CD4-positive, alpha-beta memory T cell (primary cell): ENCODE data around the gene UCHL1. TPM values are rescaled to one million over a fixed set of nuclear protein-coding genes. Genes with fewer than 3 reads are reported as not detected.

Experiments
- CTCF ChIA-PET: fragments of 350-600 bp; sonication (Branson Sonifier 250); formaldehyde crosslinking; loops from one replicate; lab custom pipeline; 2021; ENCODE audit warnings: inconsistent platforms; ENCODE audit not compliant: partially characterized antibody; lab: Charles Lee
- POLR2A ChIA-PET: fragments of 350-600 bp; sonication (Branson Sonifier 250); formaldehyde crosslinking; loops from one replicate; lab custom pipeline; 2021; ENCODE audit not compliant: partially characterized antibody; lab: Charles Lee
- DNase-seq, 5 donors: peaks; one replicate each; pipeline versions ENCODE4 v3.0.0 to v3.0.0-alpha.2; 2020 to 2022; ENCODE audit warnings: mixed read lengths in 1 of 5
- H3K27ac ChIP-seq: one replicate; pipeline ENCODE4 v1.7.0; 2013; ENCODE audit warnings: low read depth, low read length
- H3K27me3 ChIP-seq: 2 replicates; pipeline ENCODE4 v1.7.0; 2013; ENCODE audit warnings: mild to moderate bottlenecking, low read length, moderate library complexity; ENCODE audit not compliant: insufficient read depth
- H3K36me3 ChIP-seq: 2 replicates; pipeline ENCODE4 v1.7.0; 2013; ENCODE audit warnings: mild to moderate bottlenecking, low read length, moderate library complexity; ENCODE audit not compliant: insufficient read depth
- H3K4me1 ChIP-seq: 2 replicates; pipeline ENCODE4 v1.7.0; 2013; ENCODE audit warnings: mild to moderate bottlenecking, low read length, moderate library complexity; ENCODE audit not compliant: insufficient read depth
- H3K4me3 ChIP-seq, 2 donors: one replicate each; pipeline ENCODE4 v1.7.0; 2013; ENCODE audit warnings: low read length in 2 of 2, mild to moderate bottlenecking in 1 of 2
- H3K9me3 ChIP-seq, 2 donors: one replicate each; pipeline ENCODE4 v1.7.0; 2013; ENCODE audit warnings: low read length in 2 of 2, control low read depth in 1 of 2; ENCODE audit not compliant: control insufficient read depth in 1 of 2
- H3K27ac Mint-ChIP-seq, 7 donors: one replicate each; pipeline ENCODE4 v1.8.0; 2020 to 2021; ENCODE audit warnings: mixed read lengths in 7 of 7, mild to moderate bottlenecking in 6 of 7, inconsistent platforms in 3 of 7, moderate library complexity in 3 of 7
- H3K27me3 Mint-ChIP-seq, 2 donors: one replicate each; pipeline ENCODE4 v1.8.0; 2020 to 2021; ENCODE audit warnings: mixed read lengths in 2 of 2
- H3K36me3 Mint-ChIP-seq, 2 donors: one replicate each; pipeline ENCODE4 v1.8.0; 2020 to 2021; ENCODE audit warnings: mixed read lengths in 2 of 2, inconsistent platforms in 1 of 2, mild to moderate bottlenecking in 1 of 2
- H3K4me1 Mint-ChIP-seq, 4 donors: one replicate each; pipeline ENCODE4 v1.8.0; 2020 to 2021; ENCODE audit warnings: mixed read lengths in 4 of 4, mild to moderate bottlenecking in 1 of 4
- H3K4me3 Mint-ChIP-seq, 8 donors: one replicate each; pipeline ENCODE4 v1.8.0; 2020 to 2021; ENCODE audit warnings: mixed read lengths in 8 of 8, mild to moderate bottlenecking in 7 of 8, moderate library complexity in 6 of 8, inconsistent platforms in 3 of 8
- H3K9me3 Mint-ChIP-seq, 8 donors: one replicate each; pipeline ENCODE4 v1.8.0; 2020 to 2021; ENCODE audit warnings: mixed read lengths in 8 of 8, mild to moderate bottlenecking in 5 of 8, inconsistent platforms in 3 of 8, moderate library complexity in 1 of 8
- intact Hi-C: fragments of 100-400 bp; cut with micrococcal nuclease; formaldehyde crosslinking; loops from one replicate; pipeline ENCODE4 v1.15.1; 2023
- polyA plus RNA-seq, 2 donors: library from polyadenylated mRNA; unstranded; fragments of 300-500 nt; fragmentation: Illumina TruSeq; gene quantifications; one replicate each; pipeline ENCODE4 v1.2.3, GENCODE V29; 2021
- total RNA-seq, 2 experiments: library from RNA; stranded (reverse); gene quantifications; one replicate each; pipeline ENCODE4 v1.2.3, GENCODE V29; 2021

The UCHL1 gene
- total and polyA plus RNA-seq, 4 experiments from 2014 or later = 0.41 TPM; not detected in 3

GRCh38 chr4:41258783-41259182 lies 2.1 kb downstream of the UCHL1 start:
- H3K4me1 Mint-ChIP-seq = peaks cover 7 to 14% (median 7%) of the 10 kb centered on the region in 4 donors
- H3K4me3 Mint-ChIP-seq = no peak overlapping the region
- Histone ChIP-seq H3K36me3 (no peaks in the 10 kb centered on the region), H3K27me3 (peaks cover 4% of the 10 kb centered on the region), H3K4me3 (no peak overlapping the region), H3K27ac (no peak overlapping the region), H3K4me1 (no peaks in the 10 kb centered on the region), H3K9me3 (no peaks in the 10 kb centered on the region)
- peaks cover 0 to 5% (median 0%) of the 10 kb centered on the region in 8 donors for H3K9me3 Mint-ChIP-seq
- intact Hi-C loops = no loop called here
- no peak overlapping the region for H3K27ac Mint-ChIP-seq
- no peaks in the 10 kb centered on the region for H3K36me3 Mint-ChIP-seq
- POLR2A ChIA-PET = no interaction called here
- CTCF ChIA-PET = interaction anchor here (0.9 kb wide), 2 partner anchors 11 to 22 kb away, joined by 3 to 4 read pairs; no protein-coding TSS in a partner anchor
- DNase-seq = no peak
- peaks cover 36 to 39% of the 10 kb centered on the region in 2 donors for H3K27me3 Mint-ChIP-seq

GRCh38 chr4:41260116-41260733 lies 3.5 kb downstream of the UCHL1 start:
- intact Hi-C loops = no loop called here
- H3K4me1 Mint-ChIP-seq = peaks cover 7 to 14% (median 7%) of the 10 kb centered on the region in 4 donors
- no peak for DNase-seq
- peaks cover 4% of the 10 kb centered on the region for H3K27me3 ChIP-seq
- peaks cover 0 to 2% (median 0%) of the 10 kb centered on the region in 8 donors for H3K9me3 Mint-ChIP-seq
- no peaks in the 10 kb centered on the region for H3K36me3 Mint-ChIP-seq
- ChIA-PET POLR2A (no interaction called here), CTCF (no interaction called here)
- H3K9me3 ChIP-seq = no peaks in the 10 kb centered on the region
- peaks cover 34 to 42% of the 10 kb centered on the region in 2 donors for H3K27me3 Mint-ChIP-seq
- H3K36me3 ChIP-seq = no peaks in the 10 kb centered on the region
- H3K27ac ChIP-seq = no peak overlapping the region
- H3K4me3 Mint-ChIP-seq = no peak overlapping the region
- H3K27ac Mint-ChIP-seq = no peak overlapping the region
- H3K4me1 ChIP-seq = no peaks in the 10 kb centered on the region
- no peak overlapping the region for H3K4me3 ChIP-seq

GRCh38 chr4:41262198-41262597 lies 5.5 kb downstream of the UCHL1 start:
- Mint-ChIP-seq H3K4me1 (peaks cover 6 to 8% (median 6%) of the 10 kb centered on the region in 4 donors), H3K4me3 (no peak overlapping the region), H3K36me3 (no peaks in the 10 kb centered on the region), H3K27me3 (peaks cover 23 to 32% of the 10 kb centered on the region in 2 donors), H3K9me3 (peaks cover 0 to 2% (median 0%) of the 10 kb centered on the region in 8 donors), H3K27ac (no peak overlapping the region)
- CTCF ChIA-PET = no interaction called here
- no peak overlapping the region for H3K4me3 ChIP-seq
- H3K4me1 ChIP-seq = no peaks in the 10 kb centered on the region
- no peak overlapping the region for H3K27ac ChIP-seq
- POLR2A ChIA-PET = no interaction called here
- intact Hi-C loops = no loop called here
- DNase-seq = no peak
- H3K27me3 ChIP-seq = no peaks in the 10 kb centered on the region
- no peaks in the 10 kb centered on the region for H3K36me3 ChIP-seq
- no peaks in the 10 kb centered on the region for H3K9me3 ChIP-seq

GRCh38 chr4:41264212-41264611 lies 7.5 kb downstream of the UCHL1 start:
- Mint-ChIP-seq H3K4me3 (no peak overlapping the region), H3K27me3 (peaks cover 12 to 19% of the 10 kb centered on the region in 2 donors), H3K36me3 (no peaks in the 10 kb centered on the region), H3K4me1 (no peaks in the 10 kb centered on the region), H3K9me3 (no peaks in the 10 kb centered on the region), H3K27ac (no peak overlapping the region)
- H3K27me3 ChIP-seq = no peaks in the 10 kb centered on the region
- no peaks in the 10 kb centered on the region for H3K9me3 ChIP-seq
- POLR2A ChIA-PET = no interaction called here
- intact Hi-C loops = no loop called here
- no peak for DNase-seq
- no peaks in the 10 kb centered on the region for H3K4me1 ChIP-seq
- CTCF ChIA-PET = no interaction called here
- H3K36me3 ChIP-seq = no peaks in the 10 kb centered on the region
- no peak overlapping the region for H3K4me3 ChIP-seq
- no peak overlapping the region for H3K27ac ChIP-seq

- H3K27ac ChIP-seq = no peak overlapping the region
- H3K27ac Mint-ChIP-seq = no peak overlapping the region
- H3K4me1 ChIP-seq = no peaks in the 10 kb centered on the region
- H3K9me3 Mint-ChIP-seq = no peaks in the 10 kb centered on the region
- no peaks in the 10 kb centered on the region for H3K27me3 ChIP-seq
- no peak overlapping the region for H3K4me3 ChIP-seq
- H3K36me3 Mint-ChIP-seq = no peaks in the 10 kb centered on the region
- no peaks in the 10 kb centered on the region for H3K9me3 ChIP-seq
- H3K27me3 Mint-ChIP-seq = peaks cover 0 to 7% of the 10 kb centered on the region in 2 donors
- DNase-seq = no peak
- no peak overlapping the region for H3K4me3 Mint-ChIP-seq
- no peaks in the 10 kb centered on the region for H3K4me1 Mint-ChIP-seq
- POLR2A ChIA-PET = no interaction called here
- CTCF ChIA-PET = no interaction called here
- H3K36me3 ChIP-seq = no peaks in the 10 kb centered on the region
- intact Hi-C loops = no loop called here
Observed at GRCh38 chr4:41267997-41268396, 11.3 kb downstream of the UCHL1 start.

- Histone ChIP-seq H3K4me3 (no peak overlapping the region), H3K9me3 (no peaks in the 10 kb centered on the region), H3K36me3 (no peaks in the 10 kb centered on the region), H3K4me1 (no peaks in the 10 kb centered on the region), H3K27me3 (no peaks in the 10 kb centered on the region), H3K27ac (no peak overlapping the region)
- no peaks in the 10 kb centered on the region for H3K4me1 Mint-ChIP-seq
- no peak for DNase-seq
- intact Hi-C loops = no loop called here
- ChIA-PET CTCF (no interaction called here), POLR2A (no interaction called here)
- H3K9me3 Mint-ChIP-seq = no peaks in the 10 kb centered on the region
- H3K36me3 Mint-ChIP-seq = no peaks in the 10 kb centered on the region
- no peak overlapping the region for H3K27ac Mint-ChIP-seq
- no peak overlapping the region for H3K4me3 Mint-ChIP-seq
- peaks cover 0 to 2% of the 10 kb centered on the region in 2 donors for H3K27me3 Mint-ChIP-seq
Observed at GRCh38 chr4:41268721-41269517, 12.2 kb downstream of the UCHL1 start.

GRCh38 chr4:41269682-41270081 lies 13.0 kb downstream of the UCHL1 start:
- intact Hi-C loops = no loop called here
- ChIA-PET CTCF (no interaction called here), POLR2A (no interaction called here)
- H3K27ac Mint-ChIP-seq = no peak overlapping the region
- no peak overlapping the region for H3K4me3 Mint-ChIP-seq
- H3K36me3 ChIP-seq = no peaks in the 10 kb centered on the region
- no peak overlapping the region for H3K4me3 ChIP-seq
- H3K4me1 ChIP-seq = no peaks in the 10 kb centered on the region
- H3K36me3 Mint-ChIP-seq = no peaks in the 10 kb centered on the region
- H3K9me3 Mint-ChIP-seq = peaks cover 0 to 1% (median 0%) of the 10 kb centered on the region in 8 donors
- no peak for DNase-seq
- no peaks in the 10 kb centered on the region for H3K27me3 Mint-ChIP-seq
- no peaks in the 10 kb centered on the region for H3K27me3 ChIP-seq
- H3K27ac ChIP-seq = no peak overlapping the region
- no peaks in the 10 kb centered on the region for H3K9me3 ChIP-seq
- H3K4me1 Mint-ChIP-seq = no peaks in the 10 kb centered on the region
